ENCODE results near the gene BANF1.

The BANF1 gene

GRCh38 chr11:66042227-66042995 is 40.1 kb downstream of the BANF1 start:
- no peak overlapping the region for H3K4me3 ChIP-seq (ENCODE audit: low read length)
- TF ChIP-seq, protein P1, sequence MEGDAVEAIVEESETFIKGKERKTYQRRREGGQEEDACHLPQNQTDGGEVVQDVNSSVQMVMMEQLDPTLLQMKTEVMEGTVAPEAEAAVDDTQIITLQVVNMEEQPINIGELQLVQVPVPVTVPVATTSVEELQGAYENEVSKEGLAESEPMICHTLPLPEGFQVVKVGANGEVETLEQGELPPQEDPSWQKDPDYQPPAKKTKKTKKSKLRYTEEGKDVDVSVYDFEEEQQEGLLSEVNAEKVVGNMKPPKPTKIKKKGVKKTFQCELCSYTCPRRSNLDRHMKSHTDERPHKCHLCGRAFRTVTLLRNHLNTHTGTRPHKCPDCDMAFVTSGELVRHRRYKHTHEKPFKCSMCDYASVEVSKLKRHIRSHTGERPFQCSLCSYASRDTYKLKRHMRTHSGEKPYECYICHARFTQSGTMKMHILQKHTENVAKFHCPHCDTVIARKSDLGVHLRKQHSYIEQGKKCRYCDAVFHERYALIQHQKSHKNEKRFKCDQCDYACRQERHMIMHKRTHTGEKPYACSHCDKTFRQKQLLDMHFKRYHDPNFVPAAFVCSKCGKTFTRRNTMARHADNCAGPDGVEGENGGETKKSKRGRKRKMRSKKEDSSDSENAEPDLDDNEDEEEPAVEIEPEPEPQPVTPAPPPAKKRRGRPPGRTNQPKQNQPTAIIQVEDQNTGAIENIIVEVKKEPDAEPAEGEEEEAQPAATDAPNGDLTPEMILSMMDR (conservative IDR thresholded peaks at IDR 0.05; ENCODE audit: low read length), result no peak
- no peak for DNase-seq (ENCODE audit: low read depth)

DNA sequence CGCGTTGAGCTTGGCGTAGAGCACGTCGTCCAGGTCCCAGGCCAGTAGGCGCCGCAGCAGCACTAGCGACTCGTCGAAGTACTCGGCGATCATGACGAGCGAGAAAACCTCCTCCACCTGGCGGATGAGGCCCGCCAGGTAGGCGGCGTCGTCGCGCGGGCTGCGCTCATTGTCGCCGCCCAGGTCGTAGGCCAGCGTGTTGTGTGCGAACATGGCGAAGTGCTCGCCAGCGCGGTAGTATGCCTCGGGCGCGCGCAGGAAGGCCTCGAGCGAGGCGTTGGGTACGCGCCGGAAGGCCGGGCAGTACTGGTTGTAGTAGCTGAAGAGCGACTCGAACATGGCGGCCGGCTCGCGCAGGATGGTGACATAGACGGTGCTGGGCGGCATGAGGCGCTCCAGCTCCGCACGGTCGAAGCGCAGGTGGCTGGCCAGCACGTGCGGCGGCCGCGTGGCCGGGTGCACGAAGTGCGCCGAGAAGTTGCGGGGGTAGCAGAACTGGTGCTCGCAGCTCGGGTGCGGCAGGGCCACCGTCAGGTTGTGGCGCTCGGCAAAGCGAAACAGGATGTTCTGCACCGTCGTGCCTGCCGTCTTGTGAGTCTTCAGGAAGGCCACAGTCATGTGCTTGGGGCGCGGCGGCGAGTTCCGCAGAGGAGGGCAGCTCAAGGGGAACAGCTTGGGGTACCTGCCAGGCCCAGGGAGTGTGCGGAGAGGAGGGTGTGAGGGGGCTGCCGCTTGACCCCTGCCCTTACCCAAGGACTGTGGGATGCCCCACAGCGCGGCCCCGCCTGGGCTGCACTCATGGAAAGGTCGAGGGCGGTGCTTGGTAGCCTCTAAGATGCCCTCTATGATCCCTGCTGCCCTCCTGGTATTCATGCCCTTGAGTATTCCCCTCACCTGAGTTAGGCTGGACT is 40.9 kb downstream of the BANF1 start:
- TF ChIP-seq, protein P1 (conservative IDR thresholded peaks at IDR 0.05; ENCODE audit: low read length), result no peak
- no peak for DNase-seq (ENCODE audit: low read depth)
- H3K4me3 ChIP-seq (ENCODE audit: low read length), result no peak overlapping the region

DNA sequence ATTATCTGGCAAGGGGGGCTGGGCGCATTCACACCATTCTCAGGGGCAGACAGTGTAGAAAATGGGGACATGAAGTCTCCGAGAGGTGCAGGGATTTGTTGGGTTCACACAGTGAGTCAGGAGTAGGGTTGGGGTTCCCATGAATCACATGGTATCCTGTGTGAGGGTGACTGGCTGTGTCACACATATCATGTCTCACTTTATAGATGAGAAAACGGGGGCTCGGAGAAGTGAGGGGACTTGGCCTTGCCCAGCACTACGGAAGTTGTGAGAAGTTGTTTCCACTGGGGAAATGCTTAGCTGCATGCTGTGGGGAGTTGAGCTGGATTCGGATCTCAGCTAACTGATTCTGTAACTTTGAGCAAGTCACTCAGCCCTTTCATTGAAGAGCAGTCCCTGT is 42.5 kb downstream of the BANF1 start:
- TF ChIP-seq, protein P1 (conservative IDR thresholded peaks at IDR 0.05; ENCODE audit: low read length), result no peak
- DNase-seq (ENCODE audit: low read depth), result no peak
- H3K4me3 ChIP-seq (ENCODE audit: low read length), result no peak overlapping the region

GRCh38 chr11:66045177-66045639 is 42.9 kb downstream of the BANF1 start:
- DNase-seq (ENCODE audit: low read depth), result peak; percentile 68
- TF ChIP-seq, protein P1 (conservative IDR thresholded peaks at IDR 0.05; ENCODE audit: low read length), result peak; percentile 86
- no peak overlapping the region for H3K4me3 ChIP-seq (ENCODE audit: low read length)

DNA sequence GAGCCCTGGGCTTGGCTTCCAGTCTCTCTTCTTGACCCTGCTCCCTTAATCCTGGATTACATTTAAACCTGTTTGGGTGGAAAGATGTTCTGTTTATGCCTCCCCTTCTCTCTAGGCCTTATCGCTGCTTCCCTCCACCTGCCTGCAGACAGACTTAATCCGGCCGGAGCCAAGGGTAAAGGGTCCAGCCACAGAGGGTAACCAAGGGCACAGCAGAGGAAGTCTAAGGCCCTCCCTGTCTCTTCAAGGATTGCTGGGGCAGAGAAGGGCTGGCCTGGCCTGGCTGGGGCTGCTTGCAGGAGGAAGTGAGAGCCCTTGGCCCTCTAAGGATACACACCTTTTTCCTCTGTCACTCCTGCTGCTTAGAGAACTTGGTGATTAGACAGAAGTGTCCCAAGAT is 44.6 kb downstream of the BANF1 start:
- no peak for DNase-seq (ENCODE audit: low read depth)
- TF ChIP-seq, protein P1 (conservative IDR thresholded peaks at IDR 0.05; ENCODE audit: low read length), result no peak
- H3K4me3 ChIP-seq (ENCODE audit: low read length), result no peak overlapping the region

- H3K4me3 ChIP-seq (ENCODE audit: low read length), result no peak overlapping the region
- TF ChIP-seq, protein P1 (conservative IDR thresholded peaks at IDR 0.05; ENCODE audit: low read length), result no peak
- DNase-seq (ENCODE audit: low read depth), result no peak
Observed at GRCh38 chr11:66047541-66048365, 45.5 kb downstream of the BANF1 start.

Data from AG10803 (cell line).